DND-41 (cell line): ENCODE measurements around the gene IER2.

Source experiments
- ATAC-seq: fragments of 200-7000 bp; cut with Tn5 transposase; 3 replicates; pipeline ENCODE4 v1.9.1; 2021; ENCODE audit warnings: low read depth; ENCODE audit not compliant: insufficient read depth
- DNase-seq: peaks from one replicate; pipeline ENCODE4 v3.0.0-alpha.2; 2020
- H2AFZ ChIP-seq: 2 replicates; pipeline ENCODE4 v1.6.0; 2012; ENCODE audit warnings: low read depth, low read length
- H3K27ac ChIP-seq: 2 replicates; pipeline ENCODE4 v1.5.1; 2012; ENCODE audit warnings: low read length, inconsistent platforms
- H3K27me3 ChIP-seq: fragments of 200-600 bp; sonication (generic); 2 replicates; pipeline ENCODE4 v1.6.0; 2012; ENCODE audit warnings: low read length, mild to moderate bottlenecking, inconsistent platforms; ENCODE audit not compliant: insufficient read depth, poor library complexity
- H3K36me3 ChIP-seq: 2 replicates; pipeline ENCODE4 v1.5.1; 2012; ENCODE audit warnings: low read length, inconsistent platforms; ENCODE audit not compliant: insufficient read depth
- H3K4me1 ChIP-seq: 2 replicates; pipeline ENCODE4 v1.5.1; 2012; ENCODE audit warnings: mild to moderate bottlenecking, low read length; ENCODE audit not compliant: insufficient read depth
- H3K4me2 ChIP-seq: 2 replicates; pipeline ENCODE4 v1.6.0; 2012; ENCODE audit warnings: mild to moderate bottlenecking, moderate library complexity, low read length, inconsistent platforms; ENCODE audit not compliant: insufficient read depth
- H3K4me3 ChIP-seq, 2 experiments: fragments of 200-600 bp in 1 of 2; shearing (Covaris generic) in 1 of 2; 2 replicates each; pipeline ENCODE4 v1.5.1; 2012 to 2016; ENCODE audit warnings: inconsistent platforms in 2 of 2, low read length in 2 of 2, mild to moderate bottlenecking in 2 of 2, low read depth in 1 of 2, moderate library complexity in 1 of 2
- H3K79me2 ChIP-seq: 2 replicates; pipeline ENCODE4 v1.6.0; 2012; ENCODE audit warnings: low read length, inconsistent platforms; ENCODE audit not compliant: insufficient read depth
- H3K9ac ChIP-seq: 2 replicates; pipeline ENCODE4 v1.6.0; 2012; ENCODE audit warnings: low read depth, mild to moderate bottlenecking, inconsistent platforms, low read length, moderate library complexity
- H3K9me3 ChIP-seq: 2 replicates; pipeline ENCODE4 v1.5.1; 2012; ENCODE audit warnings: low read length, moderate library complexity, mild to moderate bottlenecking, inconsistent platforms; ENCODE audit not compliant: insufficient read depth, severe bottlenecking
- H4K20me1 ChIP-seq: 2 replicates; pipeline ENCODE4 v1.6.0; 2012; ENCODE audit warnings: low read length; ENCODE audit not compliant: insufficient read depth
- EZH2 ChIP-seq: IDR thresholded peaks from 3 replicates; pipeline ENCODE4 v1.6.1; 2012; ENCODE audit warnings: borderline replicate concordance, low read depth, mild to moderate bottlenecking, moderate library complexity, low read length, inconsistent platforms; ENCODE audit not compliant: severe bottlenecking
- TF ChIP-seq, protein P1 (sequence below): IDR thresholded peaks from 2 replicates; pipeline ENCODE4 v1.5.1; 2012; ENCODE audit warnings: borderline replicate concordance, low read length, moderate library complexity, mild to moderate bottlenecking; ENCODE audit not compliant: poor library complexity, severe bottlenecking; ENCODE audit errors: extremely low read depth

The IER2 gene

DNA sequence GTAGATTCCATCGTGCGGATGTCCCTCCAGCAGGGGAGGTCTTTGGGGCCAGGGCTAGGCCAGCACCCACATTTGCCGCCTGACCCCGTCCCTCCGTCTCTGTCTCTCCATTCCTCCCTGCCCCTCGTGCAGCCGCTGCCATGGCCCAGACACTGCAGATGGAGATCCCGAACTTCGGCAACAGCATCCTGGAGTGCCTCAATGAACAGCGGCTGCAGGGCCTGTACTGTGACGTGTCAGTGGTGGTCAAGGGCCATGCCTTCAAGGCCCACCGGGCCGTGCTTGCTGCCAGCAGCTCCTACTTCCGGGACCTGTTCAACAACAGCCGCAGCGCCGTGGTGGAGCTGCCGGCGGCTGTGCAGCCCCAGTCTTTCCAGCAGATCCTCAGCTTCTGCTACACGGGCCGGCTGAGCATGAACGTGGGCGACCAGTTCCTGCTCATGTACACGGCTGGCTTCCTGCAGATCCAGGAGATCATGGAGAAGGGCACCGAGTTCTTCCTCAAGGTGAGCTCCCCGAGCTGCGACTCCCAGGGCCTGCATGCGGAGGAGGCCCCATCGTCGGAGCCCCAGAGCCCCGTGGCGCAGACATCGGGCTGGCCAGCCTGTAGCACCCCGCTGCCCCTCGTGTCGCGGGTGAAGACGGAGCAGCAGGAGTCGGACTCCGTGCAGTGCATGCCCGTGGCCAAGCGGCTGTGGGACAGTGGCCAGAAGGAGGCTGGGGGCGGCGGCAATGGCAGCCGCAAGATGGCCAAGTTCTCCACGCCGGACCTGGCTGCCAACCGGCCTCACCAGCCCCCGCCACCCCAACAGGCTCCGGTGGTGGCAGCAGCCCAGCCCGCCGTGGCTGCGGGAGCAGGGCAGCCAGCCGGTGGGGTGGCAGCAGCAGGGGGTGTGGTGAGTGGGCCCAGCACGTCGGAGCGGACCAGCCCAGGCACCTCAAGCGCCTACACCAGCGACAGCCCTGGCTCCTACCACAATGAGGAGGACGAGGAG is 14.8 kb upstream of the IER2 start:
- H3K9me3 ChIP-seq = no peaks in the 10 kb centered on the region
- ATAC-seq (no peak), DNase-seq (no peak)
- no peak overlapping the region for H3K4me2 ChIP-seq
- H2AFZ ChIP-seq = no peak overlapping the region
- no peaks in the 10 kb centered on the region for H3K27me3 ChIP-seq
- H3K4me3 ChIP-seq = no peak overlapping the region
- H3K36me3 ChIP-seq = peaks cover 76% of the 10 kb centered on the region
- H4K20me1 ChIP-seq = peaks cover 70% of the 10 kb centered on the region
- H3K9ac ChIP-seq = no peak overlapping the region
- no peak for TF ChIP-seq EZH2
- TF ChIP-seq, protein P1, sequence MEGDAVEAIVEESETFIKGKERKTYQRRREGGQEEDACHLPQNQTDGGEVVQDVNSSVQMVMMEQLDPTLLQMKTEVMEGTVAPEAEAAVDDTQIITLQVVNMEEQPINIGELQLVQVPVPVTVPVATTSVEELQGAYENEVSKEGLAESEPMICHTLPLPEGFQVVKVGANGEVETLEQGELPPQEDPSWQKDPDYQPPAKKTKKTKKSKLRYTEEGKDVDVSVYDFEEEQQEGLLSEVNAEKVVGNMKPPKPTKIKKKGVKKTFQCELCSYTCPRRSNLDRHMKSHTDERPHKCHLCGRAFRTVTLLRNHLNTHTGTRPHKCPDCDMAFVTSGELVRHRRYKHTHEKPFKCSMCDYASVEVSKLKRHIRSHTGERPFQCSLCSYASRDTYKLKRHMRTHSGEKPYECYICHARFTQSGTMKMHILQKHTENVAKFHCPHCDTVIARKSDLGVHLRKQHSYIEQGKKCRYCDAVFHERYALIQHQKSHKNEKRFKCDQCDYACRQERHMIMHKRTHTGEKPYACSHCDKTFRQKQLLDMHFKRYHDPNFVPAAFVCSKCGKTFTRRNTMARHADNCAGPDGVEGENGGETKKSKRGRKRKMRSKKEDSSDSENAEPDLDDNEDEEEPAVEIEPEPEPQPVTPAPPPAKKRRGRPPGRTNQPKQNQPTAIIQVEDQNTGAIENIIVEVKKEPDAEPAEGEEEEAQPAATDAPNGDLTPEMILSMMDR = no peak
- peaks cover 41% of the 10 kb centered on the region for H3K79me2 ChIP-seq
- H3K27ac ChIP-seq = no peak overlapping the region
- no peaks in the 10 kb centered on the region for H3K4me1 ChIP-seq

- H3K79me2 ChIP-seq = peaks cover 24% of the 10 kb centered on the region
- H3K9me3 ChIP-seq = no peaks in the 10 kb centered on the region
- H3K4me3 ChIP-seq = no peak overlapping the region
- ATAC-seq = no peak
- no peak overlapping the region for H3K27ac ChIP-seq
- no peaks in the 10 kb centered on the region for H3K27me3 ChIP-seq
- H2AFZ ChIP-seq = no peak overlapping the region
- no peak overlapping the region for H3K9ac ChIP-seq
- H3K4me2 ChIP-seq = no peak overlapping the region
- no peak for TF ChIP-seq EZH2
- TF ChIP-seq, protein P1 = no peak
- no peaks in the 10 kb centered on the region for H3K4me1 ChIP-seq
- H4K20me1 ChIP-seq = peaks cover 53% of the 10 kb centered on the region
- no peak for DNase-seq
- peaks cover 73% of the 10 kb centered on the region for H3K36me3 ChIP-seq
These were observed 12.9 kb upstream of the IER2 start for GRCh38 chr19:13137290-13137794.

- Histone ChIP-seq H3K9ac (no peak overlapping the region), H2AFZ (no peak overlapping the region)
- ATAC-seq = no peak
These were observed 11.9 kb upstream of the IER2 start for GRCh38 chr19:13138171-13138915.

More at GRCh38 chr19:13138171-13138915, 11.9 kb upstream of the IER2 start:
- Histone ChIP-seq H3K4me2 (no peak overlapping the region), H3K27me3 (no peaks in the 10 kb centered on the region), H3K36me3 (peaks cover 64% of the 10 kb centered on the region), H3K4me3 (no peak overlapping the region), H3K79me2 (peaks cover 14% of the 10 kb centered on the region), H4K20me1 (peaks cover 43% of the 10 kb centered on the region), H3K9me3 (no peaks in the 10 kb centered on the region), H3K27ac (no peak overlapping the region), H3K4me1 (no peaks in the 10 kb centered on the region)
- DNase-seq = no peak
- TF ChIP-seq, protein P1 = no peak
- no peak for TF ChIP-seq EZH2
